ENCODE measurements around the gene OSGIN1. TPM values are rescaled to one million over a fixed set of nuclear protein-coding genes. Genes with fewer than 3 reads are reported as not detected.

The OSGIN1 gene
- total and polyA plus RNA-seq, 2 donors from 2014 or later = 6.3 to 14.5 TPM

- no peak for FAIRE-seq
- H3K27me3 ChIP-seq (ENCODE audit: control insufficient read depth, insufficient read depth, low read length) = no peaks in the 10 kb centered on the region
- no peaks in the 10 kb centered on the region for H3K4me1 ChIP-seq (ENCODE audit: control insufficient read depth in 2 of 3, insufficient read depth in 2 of 3, low read depth in 1 of 3, low read length in 3 of 3)
- intact Hi-C loops (cut with DNase I) = no loop called here
- H3K27ac ChIP-seq (ENCODE audit: low read depth in 2 of 2, low read length in 2 of 2) = no peak overlapping the region
- H3K9me3 ChIP-seq (ENCODE audit: control insufficient read depth in 2 of 3, insufficient read depth in 1 of 3, low read length in 3 of 3) = no peaks in the 10 kb centered on the region
- no peaks in the 10 kb centered on the region for H3K36me3 ChIP-seq (ENCODE audit: control insufficient read depth in 2 of 3, insufficient read depth in 3 of 3, low read length in 3 of 3)
- H3K9ac ChIP-seq (ENCODE audit: low read length in 3 of 3) = no peak overlapping the region
- H3K4me3 ChIP-seq (ENCODE audit: low read length in 3 of 3) = no peak overlapping the region
- TF ChIP-seq, protein P1, sequence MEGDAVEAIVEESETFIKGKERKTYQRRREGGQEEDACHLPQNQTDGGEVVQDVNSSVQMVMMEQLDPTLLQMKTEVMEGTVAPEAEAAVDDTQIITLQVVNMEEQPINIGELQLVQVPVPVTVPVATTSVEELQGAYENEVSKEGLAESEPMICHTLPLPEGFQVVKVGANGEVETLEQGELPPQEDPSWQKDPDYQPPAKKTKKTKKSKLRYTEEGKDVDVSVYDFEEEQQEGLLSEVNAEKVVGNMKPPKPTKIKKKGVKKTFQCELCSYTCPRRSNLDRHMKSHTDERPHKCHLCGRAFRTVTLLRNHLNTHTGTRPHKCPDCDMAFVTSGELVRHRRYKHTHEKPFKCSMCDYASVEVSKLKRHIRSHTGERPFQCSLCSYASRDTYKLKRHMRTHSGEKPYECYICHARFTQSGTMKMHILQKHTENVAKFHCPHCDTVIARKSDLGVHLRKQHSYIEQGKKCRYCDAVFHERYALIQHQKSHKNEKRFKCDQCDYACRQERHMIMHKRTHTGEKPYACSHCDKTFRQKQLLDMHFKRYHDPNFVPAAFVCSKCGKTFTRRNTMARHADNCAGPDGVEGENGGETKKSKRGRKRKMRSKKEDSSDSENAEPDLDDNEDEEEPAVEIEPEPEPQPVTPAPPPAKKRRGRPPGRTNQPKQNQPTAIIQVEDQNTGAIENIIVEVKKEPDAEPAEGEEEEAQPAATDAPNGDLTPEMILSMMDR (IDR thresholded peaks at IDR 0.05; ENCODE audit: borderline replicate concordance, extremely low read depth, insufficient read depth) = no peak
- DNase-seq = no peak
Measured at GRCh38 chr16:84005391-84005790, 52.4 kb downstream of the OSGIN1 start.

- intact Hi-C loops (cut with DNase I) = no loop called here
- TF ChIP-seq, protein P1 (IDR thresholded peaks at IDR 0.05; ENCODE audit: borderline replicate concordance, extremely low read depth, insufficient read depth) = no peak
Measured at GRCh38 chr16:84007520-84007919, 54.5 kb downstream of the OSGIN1 start.

DNA sequence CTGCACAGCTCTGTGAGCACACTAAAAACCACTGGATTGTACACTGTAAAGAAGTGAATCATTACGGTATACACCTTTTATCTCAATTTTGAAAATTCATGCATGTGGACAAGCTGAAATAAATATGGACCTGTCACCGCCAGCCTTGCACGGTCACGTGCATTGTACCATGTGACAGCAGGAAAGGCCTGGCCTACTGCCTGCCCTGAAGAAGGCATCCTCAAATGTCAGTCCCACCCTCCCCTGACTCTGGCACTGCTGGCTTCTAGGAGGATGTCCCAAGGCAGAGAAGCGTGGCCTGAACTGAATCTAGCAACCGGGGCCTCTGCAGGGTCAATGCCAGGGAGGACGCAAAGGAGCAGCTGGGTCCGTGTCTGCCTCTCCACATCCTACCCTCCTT, 54.9 kb downstream of the OSGIN1 start:
- Histone ChIP-seq H3K9me3 (ENCODE audit: control insufficient read depth in 2 of 3, insufficient read depth in 1 of 3, low read length in 3 of 3) (no peaks in the 10 kb centered on the region), H3K27ac (ENCODE audit: low read depth in 2 of 2, low read length in 2 of 2) (no peak overlapping the region), H3K4me3 (ENCODE audit: low read length in 3 of 3) (no peak overlapping the region), H3K27me3 (ENCODE audit: control insufficient read depth, insufficient read depth, low read length) (no peaks in the 10 kb centered on the region), H3K9ac (ENCODE audit: low read length in 3 of 3) (no peak overlapping the region), H3K36me3 (ENCODE audit: control insufficient read depth in 2 of 3, insufficient read depth in 3 of 3, low read length in 3 of 3) (no peaks in the 10 kb centered on the region), H3K4me1 (ENCODE audit: control insufficient read depth in 2 of 3, insufficient read depth in 2 of 3, low read depth in 1 of 3, low read length in 3 of 3) (no peaks in the 10 kb centered on the region)
- FAIRE-seq = no peak
- intact Hi-C loops (cut with DNase I) = no loop called here
- DNase-seq = peak in 3 of 5 donors; percentile 50 to 64 (median 62)
- TF ChIP-seq, protein P1 (IDR thresholded peaks at IDR 0.05; ENCODE audit: borderline replicate concordance, extremely low read depth, insufficient read depth) = no peak

More at GRCh38 chr16:84007520-84007919, 54.5 kb downstream of the OSGIN1 start:
- DNase-seq (no peak), FAIRE-seq (no peak)
- no peaks in the 10 kb centered on the region for H3K9me3 ChIP-seq (ENCODE audit: control insufficient read depth in 2 of 3, insufficient read depth in 1 of 3, low read length in 3 of 3)
- H3K27me3 ChIP-seq (ENCODE audit: control insufficient read depth, insufficient read depth, low read length) = no peaks in the 10 kb centered on the region
- no peak overlapping the region for H3K4me3 ChIP-seq (ENCODE audit: low read length in 3 of 3)
- no peak overlapping the region for H3K9ac ChIP-seq (ENCODE audit: low read length in 3 of 3)
- no peak overlapping the region for H3K27ac ChIP-seq (ENCODE audit: low read depth in 2 of 2, low read length in 2 of 2)
- no peaks in the 10 kb centered on the region for H3K4me1 ChIP-seq (ENCODE audit: control insufficient read depth in 2 of 3, insufficient read depth in 2 of 3, low read depth in 1 of 3, low read length in 3 of 3)
- no peaks in the 10 kb centered on the region for H3K36me3 ChIP-seq (ENCODE audit: control insufficient read depth in 2 of 3, insufficient read depth in 3 of 3, low read length in 3 of 3)

DNA sequence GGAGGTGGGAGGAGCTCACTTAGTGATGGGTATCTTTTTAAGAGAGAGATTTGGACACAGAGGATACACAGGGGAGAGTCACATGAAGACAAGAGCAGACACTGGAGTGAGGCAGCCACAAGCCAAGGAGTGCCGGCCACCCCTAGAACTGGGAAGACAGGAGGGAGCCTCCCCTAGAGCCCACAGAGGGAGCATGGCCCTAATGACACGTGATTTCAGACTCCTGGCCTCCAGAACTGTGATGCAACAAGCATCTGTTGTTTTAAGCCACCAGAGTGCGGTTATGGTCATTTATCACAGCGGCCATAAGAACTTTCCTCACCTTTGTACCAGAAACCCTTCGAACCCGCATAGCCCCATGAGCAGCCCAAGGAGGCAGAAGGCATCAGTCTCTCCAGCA, 56.2 kb downstream of the OSGIN1 start:
- no peaks in the 10 kb centered on the region for H3K9me3 ChIP-seq (ENCODE audit: control insufficient read depth in 2 of 3, insufficient read depth in 1 of 3, low read length in 3 of 3)
- FAIRE-seq = no peak
- no peaks in the 10 kb centered on the region for H3K27me3 ChIP-seq (ENCODE audit: control insufficient read depth, insufficient read depth, low read length)

More for the DNA sequence above, 56.2 kb downstream of the OSGIN1 start:
- DNase-seq = no peak
- Histone ChIP-seq H3K4me3 (ENCODE audit: low read length in 3 of 3) (no peak overlapping the region), H3K27ac (ENCODE audit: low read depth in 2 of 2, low read length in 2 of 2) (no peak overlapping the region), H3K9ac (ENCODE audit: low read length in 3 of 3) (no peak overlapping the region), H3K4me1 (ENCODE audit: control insufficient read depth in 2 of 3, insufficient read depth in 2 of 3, low read depth in 1 of 3, low read length in 3 of 3) (no peaks in the 10 kb centered on the region), H3K36me3 (ENCODE audit: control insufficient read depth in 2 of 3, insufficient read depth in 3 of 3, low read length in 3 of 3) (no peaks in the 10 kb centered on the region)
- TF ChIP-seq, protein P1 (IDR thresholded peaks at IDR 0.05; ENCODE audit: borderline replicate concordance, extremely low read depth, insufficient read depth) = no peak
- intact Hi-C loops (cut with DNase I) = no loop called here

Measured in kidney (tissue), 14 donors.